ENCODE measurements around the gene KCNN1. TPM values are rescaled to one million over a fixed set of nuclear protein-coding genes. Genes with fewer than 3 reads are reported as not detected.

Gene KCNN1
- total RNA-seq, 1 experiment from 2014 or later: 0.61 TPM

DNA sequence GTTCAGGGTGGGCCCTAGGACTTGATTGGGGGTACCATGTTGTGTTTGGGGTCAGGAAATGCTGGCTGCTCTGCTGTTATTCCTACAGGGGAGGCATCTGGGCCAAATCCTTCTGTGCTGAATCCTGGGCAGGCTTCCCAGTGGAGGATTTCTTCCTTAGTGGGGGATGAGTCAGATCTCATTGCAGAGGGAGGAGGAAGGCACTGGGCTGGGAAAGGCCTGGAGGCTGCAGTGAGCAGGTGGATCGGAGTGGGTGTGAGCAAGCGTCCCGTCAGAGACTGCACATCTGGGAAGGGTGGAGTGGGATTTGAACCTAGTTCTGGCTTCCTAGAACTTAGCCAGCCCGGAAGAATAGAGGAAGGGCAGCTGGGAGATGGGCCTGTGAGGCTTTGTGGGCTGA, 22.6 kb upstream of the KCNN1 start:
- H3K4me2 ChIP-seq (ENCODE audit: low read length): no peak overlapping the region
- CTCF ChIA-PET: interaction anchor here (4.2 kb wide), 1 partner anchor 53 kb away, joined by 28 read pairs; no protein-coding TSS in a partner anchor
- DNase-seq (ENCODE audit: low read depth, low spot score): no peak
- peaks cover 13 to 43% of the 10 kb centered on the region in 2 experiments for H3K4me1 ChIP-seq (ENCODE audit: control insufficient read depth in 1 of 2, insufficient read depth in 2 of 2, low read length in 2 of 2)
- H2AFZ ChIP-seq (ENCODE audit: low read depth, low read length, poor library complexity, severe bottlenecking): no peak overlapping the region
- H3K4me3 ChIP-seq (replicated peaks in 1 of 2; ENCODE audit: low read depth in 1 of 2, low read length in 2 of 2): no peak overlapping the region
- H4K20me1 ChIP-seq (ENCODE audit: insufficient read depth): no peaks in the 10 kb centered on the region
- intact Hi-C loops (cut with micrococcal nuclease): no loop called here
- no peak for ATAC-seq
- no peak overlapping the region for H3K9ac ChIP-seq (ENCODE audit: low read length)
- POLR2A ChIA-PET: no interaction called here
- H3K27ac ChIP-seq (ENCODE audit: low read depth, low read length): no peak overlapping the region
- no peaks in the 10 kb centered on the region for H3K9me3 ChIP-seq (ENCODE audit: control insufficient read depth in 1 of 2, insufficient read depth in 1 of 2, low read depth in 1 of 2, low read length in 2 of 2)
- H3K9me2 ChIP-seq (ENCODE audit: insufficient read depth): no peaks in the 10 kb centered on the region
- no TSS peak for BruUV-seq (replicated peaks)
- H3K36me3 ChIP-seq (ENCODE audit: control insufficient read depth in 1 of 2, insufficient read depth in 2 of 2, low read length in 2 of 2): peaks cover 6 to 27% of the 10 kb centered on the region in 2 experiments; a peak in 1 of 4 replicates
- no peak for TF ChIP-seq CBX3 (IDR thresholded peaks at IDR 0.05; ENCODE audit: low read depth)
- TF ChIP-seq SIN3A (IDR thresholded peaks at IDR 0.05; ENCODE audit: low read depth): no peak
- TF ChIP-seq, protein P1, sequence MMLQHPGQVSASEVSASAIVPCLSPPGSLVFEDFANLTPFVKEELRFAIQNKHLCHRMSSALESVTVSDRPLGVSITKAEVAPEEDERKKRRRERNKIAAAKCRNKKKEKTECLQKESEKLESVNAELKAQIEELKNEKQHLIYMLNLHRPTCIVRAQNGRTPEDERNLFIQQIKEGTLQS (IDR thresholded peaks at IDR 0.05): no peak
- no peak for TF ChIP-seq RAD21 (IDR thresholded peaks at IDR 0.05; ENCODE audit: low read depth)
- TF ChIP-seq, protein P2, sequence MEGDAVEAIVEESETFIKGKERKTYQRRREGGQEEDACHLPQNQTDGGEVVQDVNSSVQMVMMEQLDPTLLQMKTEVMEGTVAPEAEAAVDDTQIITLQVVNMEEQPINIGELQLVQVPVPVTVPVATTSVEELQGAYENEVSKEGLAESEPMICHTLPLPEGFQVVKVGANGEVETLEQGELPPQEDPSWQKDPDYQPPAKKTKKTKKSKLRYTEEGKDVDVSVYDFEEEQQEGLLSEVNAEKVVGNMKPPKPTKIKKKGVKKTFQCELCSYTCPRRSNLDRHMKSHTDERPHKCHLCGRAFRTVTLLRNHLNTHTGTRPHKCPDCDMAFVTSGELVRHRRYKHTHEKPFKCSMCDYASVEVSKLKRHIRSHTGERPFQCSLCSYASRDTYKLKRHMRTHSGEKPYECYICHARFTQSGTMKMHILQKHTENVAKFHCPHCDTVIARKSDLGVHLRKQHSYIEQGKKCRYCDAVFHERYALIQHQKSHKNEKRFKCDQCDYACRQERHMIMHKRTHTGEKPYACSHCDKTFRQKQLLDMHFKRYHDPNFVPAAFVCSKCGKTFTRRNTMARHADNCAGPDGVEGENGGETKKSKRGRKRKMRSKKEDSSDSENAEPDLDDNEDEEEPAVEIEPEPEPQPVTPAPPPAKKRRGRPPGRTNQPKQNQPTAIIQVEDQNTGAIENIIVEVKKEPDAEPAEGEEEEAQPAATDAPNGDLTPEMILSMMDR (IDR thresholded peaks at IDR 0.05 in 2 of 3, conservative IDR thresholded peaks at IDR 0.05 in 1 of 3; ENCODE audit: borderline replicate concordance in 1 of 3, insufficient read depth in 1 of 3, low read depth in 2 of 3, low read length in 2 of 3): no peak
- no peak for TF ChIP-seq EZH2 (IDR thresholded peaks at IDR 0.05)
- no peak for TF ChIP-seq ELF1 (IDR thresholded peaks at IDR 0.05; ENCODE audit: borderline replicate concordance, low read depth)
- TF ChIP-seq, protein P3, sequence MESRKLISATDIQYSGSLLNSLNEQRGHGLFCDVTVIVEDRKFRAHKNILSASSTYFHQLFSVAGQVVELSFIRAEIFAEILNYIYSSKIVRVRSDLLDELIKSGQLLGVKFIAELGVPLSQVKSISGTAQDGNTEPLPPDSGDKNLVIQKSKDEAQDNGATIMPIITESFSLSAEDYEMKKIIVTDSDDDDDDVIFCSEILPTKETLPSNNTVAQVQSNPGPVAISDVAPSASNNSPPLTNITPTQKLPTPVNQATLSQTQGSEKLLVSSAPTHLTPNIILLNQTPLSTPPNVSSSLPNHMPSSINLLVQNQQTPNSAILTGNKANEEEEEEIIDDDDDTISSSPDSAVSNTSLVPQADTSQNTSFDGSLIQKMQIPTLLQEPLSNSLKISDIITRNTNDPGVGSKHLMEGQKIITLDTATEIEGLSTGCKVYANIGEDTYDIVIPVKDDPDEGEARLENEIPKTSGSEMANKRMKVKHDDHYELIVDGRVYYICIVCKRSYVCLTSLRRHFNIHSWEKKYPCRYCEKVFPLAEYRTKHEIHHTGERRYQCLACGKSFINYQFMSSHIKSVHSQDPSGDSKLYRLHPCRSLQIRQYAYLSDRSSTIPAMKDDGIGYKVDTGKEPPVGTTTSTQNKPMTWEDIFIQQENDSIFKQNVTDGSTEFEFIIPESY (IDR thresholded peaks at IDR 0.05; ENCODE audit: extremely low read depth, insufficient replicate concordance, low read length): no peak
- no peak for TF ChIP-seq ZNF274 (IDR thresholded peaks at IDR 0.05; ENCODE audit: low read depth, low read length)
- TF ChIP-seq CEBPB (IDR thresholded peaks at IDR 0.05; ENCODE audit: low read depth): no peak
- TF ChIP-seq POLR2A (IDR thresholded peaks at IDR 0.05; ENCODE audit: borderline replicate concordance, extremely low read depth, insufficient read depth, insufficient read length): no peak
- TF ChIP-seq TCF7L2 (IDR thresholded peaks at IDR 0.05; ENCODE audit: borderline replicate concordance, extremely low read depth, insufficient read depth, insufficient read length): no peak
- no peak for TF ChIP-seq SP1 (IDR thresholded peaks at IDR 0.05; ENCODE audit: low read depth)
- no peak for TF ChIP-seq JUND (IDR thresholded peaks at IDR 0.05)
- TF ChIP-seq, protein P4, sequence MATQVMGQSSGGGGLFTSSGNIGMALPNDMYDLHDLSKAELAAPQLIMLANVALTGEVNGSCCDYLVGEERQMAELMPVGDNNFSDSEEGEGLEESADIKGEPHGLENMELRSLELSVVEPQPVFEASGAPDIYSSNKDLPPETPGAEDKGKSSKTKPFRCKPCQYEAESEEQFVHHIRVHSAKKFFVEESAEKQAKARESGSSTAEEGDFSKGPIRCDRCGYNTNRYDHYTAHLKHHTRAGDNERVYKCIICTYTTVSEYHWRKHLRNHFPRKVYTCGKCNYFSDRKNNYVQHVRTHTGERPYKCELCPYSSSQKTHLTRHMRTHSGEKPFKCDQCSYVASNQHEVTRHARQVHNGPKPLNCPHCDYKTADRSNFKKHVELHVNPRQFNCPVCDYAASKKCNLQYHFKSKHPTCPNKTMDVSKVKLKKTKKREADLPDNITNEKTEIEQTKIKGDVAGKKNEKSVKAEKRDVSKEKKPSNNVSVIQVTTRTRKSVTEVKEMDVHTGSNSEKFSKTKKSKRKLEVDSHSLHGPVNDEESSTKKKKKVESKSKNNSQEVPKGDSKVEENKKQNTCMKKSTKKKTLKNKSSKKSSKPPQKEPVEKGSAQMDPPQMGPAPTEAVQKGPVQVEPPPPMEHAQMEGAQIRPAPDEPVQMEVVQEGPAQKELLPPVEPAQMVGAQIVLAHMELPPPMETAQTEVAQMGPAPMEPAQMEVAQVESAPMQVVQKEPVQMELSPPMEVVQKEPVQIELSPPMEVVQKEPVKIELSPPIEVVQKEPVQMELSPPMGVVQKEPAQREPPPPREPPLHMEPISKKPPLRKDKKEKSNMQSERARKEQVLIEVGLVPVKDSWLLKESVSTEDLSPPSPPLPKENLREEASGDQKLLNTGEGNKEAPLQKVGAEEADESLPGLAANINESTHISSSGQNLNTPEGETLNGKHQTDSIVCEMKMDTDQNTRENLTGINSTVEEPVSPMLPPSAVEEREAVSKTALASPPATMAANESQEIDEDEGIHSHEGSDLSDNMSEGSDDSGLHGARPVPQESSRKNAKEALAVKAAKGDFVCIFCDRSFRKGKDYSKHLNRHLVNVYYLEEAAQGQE (IDR thresholded peaks at IDR 0.05; ENCODE audit: low read depth): no peak
- no peak for TF ChIP-seq EZH2phosphoT487 (IDR thresholded peaks at IDR 0.05; ENCODE audit: borderline replicate concordance)
- TF ChIP-seq, protein P5, sequence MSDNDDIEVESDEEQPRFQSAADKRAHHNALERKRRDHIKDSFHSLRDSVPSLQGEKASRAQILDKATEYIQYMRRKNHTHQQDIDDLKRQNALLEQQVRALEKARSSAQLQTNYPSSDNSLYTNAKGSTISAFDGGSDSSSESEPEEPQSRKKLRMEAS (IDR thresholded peaks at IDR 0.05): no peak
- TF ChIP-seq ZFX (IDR thresholded peaks at IDR 0.05): no peak
- TF ChIP-seq EGR1 (IDR thresholded peaks at IDR 0.05; ENCODE audit: low read depth): no peak
- TF ChIP-seq SRF (IDR thresholded peaks at IDR 0.05; ENCODE audit: low read depth): no peak
- RAD21 ChIA-PET (ENCODE audit: low non-redundant PET in 1 of 2, low total read pairs in 2 of 2, uncharacterized antibody in 2 of 2, unreplicated experiment in 2 of 2): no interaction called here
- no peaks in the 10 kb centered on the region for H3K27me3 ChIP-seq (ENCODE audit: insufficient read depth, low read length)
- 0 out of 2 replicates have a peak, but pooled peaks cover 5% of the 10 kb centered on the region for H3K79me2 ChIP-seq (ENCODE audit: insufficient read depth, low read length)

All from HCT116 (cell line).